Left lung (tissue), 10 donors: ENCODE measurements around the gene PHC2. TPM values are rescaled to one million over a fixed set of nuclear protein-coding genes. Genes with fewer than 3 reads are reported as not detected.

Experiments
- ATAC-seq: fragments of 200-7000 bp; cut with Tn5 transposase; one replicate; pipeline ENCODE4 v1.9.1; 2020; ENCODE audit warnings: moderate library complexity
- DNase-seq, 4 donors: peaks; one replicate each; pipeline ENCODE4 v3.0.0-alpha.2; 2013 to 2020
- H3K27ac ChIP-seq, 2 donors: fragments of 200-600 bp; sonication (generic) in 1 of 2; one replicate each; pipeline versions ENCODE4 v1.5.0 to v1.8.0; 2020 to 2021
- H3K27me3 ChIP-seq, 2 donors: fragments of 200-600 bp; sonication (generic) in 1 of 2; one replicate each; pipeline versions ENCODE4 v1.5.0 to v1.8.0; 2020 to 2021
- H3K36me3 ChIP-seq, 2 donors: fragments of 200-600 bp; sonication (generic) in 1 of 2; one replicate each; pipeline versions ENCODE4 v1.5.0 to v1.8.0; 2020 to 2021
- H3K4me1 ChIP-seq, 2 donors: fragments of 200-600 bp; one replicate each; pipeline ENCODE4 v1.8.0; 2021
- H3K4me3 ChIP-seq, 2 donors: fragments of 200-600 bp; sonication (generic) in 1 of 2; one replicate each; pipeline versions ENCODE4 v1.5.0 to v1.8.0; 2020 to 2021; ENCODE audit warnings: mild to moderate bottlenecking in 1 of 2
- H3K9me3 ChIP-seq, 2 donors: fragments of 200-600 bp; sonication (generic) in 1 of 2; one replicate each; pipeline versions ENCODE4 v1.5.0 to v1.8.0; 2020 to 2021
- intact Hi-C, 2 donors: fragments of 100-400 bp; cut with DNase I; formaldehyde crosslinking; loops; one replicate each; pipeline versions ENCODE4 v1.11.2 to v1.14.2; 2022
- polyA plus RNA-seq, 6 donors: library from polyadenylated mRNA; unstranded; fragments of 120-200 nt; gene quantifications; one replicate each; pipeline ENCODE4 v1.2.1, GENCODE V29; 2013; ENCODE audit not compliant: insufficient read length in 6 of 6
- total RNA-seq, 2 donors: library from RNA; stranded (reverse); fragmentation: NEBNext Ultra II Directional; extraction: Animal tissue kit (Norgen Biotek cat#: 25700); gene quantifications; one replicate each; pipeline ENCODE4 v1.2.1, GENCODE V29; 2021
- TF ChIP-seq, protein P1 (sequence below), 2 donors: fragments of 200-600 bp; sonication (generic) in 1 of 2; IDR thresholded peaks; one replicate each; pipeline versions ENCODE4 v1.5.0 to v1.8.0; 2021; ENCODE audit warnings: antibody characterized with exemption in 2 of 2
- donor health status: DM: no; HTN: yes; CAD: no.
- donor health status: DM: no; HTN: no; CAD: no.

PHC2 gene
- total and polyA plus RNA-seq, 8 donors, result 78.2 to 125 (median 83.0) TPM

DNA sequence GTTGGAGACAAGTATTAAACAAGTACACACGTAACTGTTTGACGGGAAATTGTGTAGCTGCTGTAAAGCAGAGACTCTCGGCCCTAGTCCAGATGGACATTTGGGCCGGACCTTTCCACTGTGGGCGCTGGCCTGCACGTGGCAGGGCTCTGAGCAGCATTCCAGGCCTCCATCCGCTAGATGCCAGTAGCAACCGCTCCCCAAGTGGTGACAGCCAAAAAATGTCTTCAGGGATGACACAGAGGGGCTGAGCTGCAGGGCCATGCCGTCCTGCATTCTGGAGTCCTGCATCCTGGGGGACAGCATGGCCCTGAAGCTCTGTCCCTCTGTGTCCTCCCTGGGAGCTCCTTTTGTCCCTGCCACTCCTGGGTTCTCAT is 134.8 kb downstream of the PHC2 start:
- no peak for ATAC-seq
- Histone ChIP-seq H3K27me3 (no peaks in the 10 kb centered on the region), H3K4me3 (no peak overlapping the region), H3K9me3 (no peaks in the 10 kb centered on the region), H3K4me1 (peaks cover 6 to 26% of the 10 kb centered on the region in 2 donors), H3K27ac (no peak overlapping the region), H3K36me3 (peaks cover 0 to 33% of the 10 kb centered on the region in 2 donors)
- intact Hi-C loops, result loop anchor here in 1 of 2 donors (5.0 kb wide), 2 partner anchors 71 to 171 kb away; no protein-coding TSS in a partner anchor
- TF ChIP-seq, protein P1, sequence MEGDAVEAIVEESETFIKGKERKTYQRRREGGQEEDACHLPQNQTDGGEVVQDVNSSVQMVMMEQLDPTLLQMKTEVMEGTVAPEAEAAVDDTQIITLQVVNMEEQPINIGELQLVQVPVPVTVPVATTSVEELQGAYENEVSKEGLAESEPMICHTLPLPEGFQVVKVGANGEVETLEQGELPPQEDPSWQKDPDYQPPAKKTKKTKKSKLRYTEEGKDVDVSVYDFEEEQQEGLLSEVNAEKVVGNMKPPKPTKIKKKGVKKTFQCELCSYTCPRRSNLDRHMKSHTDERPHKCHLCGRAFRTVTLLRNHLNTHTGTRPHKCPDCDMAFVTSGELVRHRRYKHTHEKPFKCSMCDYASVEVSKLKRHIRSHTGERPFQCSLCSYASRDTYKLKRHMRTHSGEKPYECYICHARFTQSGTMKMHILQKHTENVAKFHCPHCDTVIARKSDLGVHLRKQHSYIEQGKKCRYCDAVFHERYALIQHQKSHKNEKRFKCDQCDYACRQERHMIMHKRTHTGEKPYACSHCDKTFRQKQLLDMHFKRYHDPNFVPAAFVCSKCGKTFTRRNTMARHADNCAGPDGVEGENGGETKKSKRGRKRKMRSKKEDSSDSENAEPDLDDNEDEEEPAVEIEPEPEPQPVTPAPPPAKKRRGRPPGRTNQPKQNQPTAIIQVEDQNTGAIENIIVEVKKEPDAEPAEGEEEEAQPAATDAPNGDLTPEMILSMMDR (IDR thresholded peaks at IDR 0.05), result no peak
- peak in 1 of 4 donors; percentile 19 for DNase-seq

- intact Hi-C loops, result loop anchor here in 1 of 2 donors (5.0 kb wide), 2 partner anchors 72 to 172 kb away; no protein-coding TSS in a partner anchor
- Histone ChIP-seq H3K36me3 (peaks cover 0 to 33% of the 10 kb centered on the region in 2 donors), H3K9me3 (no peaks in the 10 kb centered on the region), H3K27ac (peak overlapping the region in 1 of 2 donors; percentile 33), H3K27me3 (no peaks in the 10 kb centered on the region), H3K4me3 (no peak overlapping the region), H3K4me1 (peaks cover 3 to 26% of the 10 kb centered on the region in 2 donors)
- DNase-seq (peak; percentile 76 to 97 (median 86)), ATAC-seq (peak; percentile 93)
- TF ChIP-seq, protein P1 (IDR thresholded peaks at IDR 0.05), result peak; percentile 94 to 100
These were observed 135.3 kb downstream of the PHC2 start for GRCh38 chr1:33295450-33296081.

DNA sequence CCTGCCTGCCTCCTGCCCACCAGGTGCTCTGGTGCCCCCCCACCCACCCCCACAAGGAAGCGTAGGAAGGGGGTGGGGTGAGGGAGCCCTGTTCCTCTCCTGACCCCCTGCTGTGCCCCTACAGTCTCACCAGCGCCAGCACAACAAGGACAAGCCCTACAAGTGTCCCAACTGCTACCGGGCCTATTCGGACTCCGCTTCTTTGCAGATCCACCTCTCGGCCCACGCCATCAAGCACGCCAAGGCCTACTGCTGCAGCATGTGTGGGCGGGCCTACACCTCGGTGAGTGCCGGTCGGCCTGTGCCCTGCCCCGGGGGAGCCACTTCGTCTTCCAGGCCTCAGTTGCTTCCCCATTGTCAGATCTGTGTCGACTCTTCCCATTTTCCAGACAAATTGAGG is 135.9 kb downstream of the PHC2 start:
- ATAC-seq, result no peak

DNA sequence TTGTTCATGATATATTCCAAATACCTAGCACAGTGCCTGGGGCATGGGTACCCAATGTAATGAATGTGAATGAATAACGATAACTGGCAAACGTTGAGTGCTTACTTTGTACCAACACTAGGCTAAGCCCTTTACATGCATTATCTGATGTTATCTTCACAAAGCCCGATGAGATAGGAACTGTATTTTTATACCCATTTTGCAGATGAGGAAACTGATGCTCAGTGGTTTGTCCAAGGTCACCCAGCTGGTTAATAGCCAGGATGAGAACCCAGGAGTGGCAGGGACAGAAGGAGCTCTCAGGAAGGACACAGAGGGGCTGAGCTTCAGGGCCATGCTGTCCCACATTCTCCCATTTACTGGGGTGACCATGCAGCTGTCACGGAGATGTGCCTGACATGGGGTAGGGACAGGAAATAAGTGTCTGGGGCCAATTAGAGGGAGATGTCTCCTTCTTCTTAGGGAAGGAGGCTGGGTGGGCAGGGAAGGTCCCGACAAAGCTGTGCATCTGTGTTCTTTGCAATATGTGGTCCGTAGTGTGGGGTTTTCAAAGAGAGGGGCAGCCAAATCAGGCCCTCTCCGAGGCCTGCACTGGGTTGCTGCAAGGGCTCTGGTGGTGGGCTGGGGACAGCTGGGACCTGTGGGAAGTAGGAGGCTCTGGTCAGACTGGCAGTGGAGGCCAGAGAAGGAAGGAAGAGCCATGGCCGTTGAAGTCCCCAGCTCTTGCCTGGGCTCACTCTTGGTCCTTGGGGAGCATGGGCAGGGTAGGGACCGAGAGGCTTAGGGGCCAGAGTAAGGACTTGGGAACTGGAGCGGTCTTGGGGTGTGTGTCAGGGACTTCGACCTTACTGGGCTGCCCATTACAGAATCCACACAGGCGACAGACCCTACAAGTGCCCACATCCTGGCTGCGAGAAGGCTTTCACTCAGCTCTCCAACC is 136.6 kb downstream of the PHC2 start:
- Histone ChIP-seq H3K4me3 (no peak overlapping the region), H3K36me3 (peaks cover 0 to 26% of the 10 kb centered on the region in 2 donors), H3K9me3 (no peaks in the 10 kb centered on the region), H3K4me1 (peaks cover 0 to 19% of the 10 kb centered on the region in 2 donors), H3K27ac (no peak overlapping the region), H3K27me3 (no peaks in the 10 kb centered on the region)
- TF ChIP-seq, protein P1 (IDR thresholded peaks at IDR 0.05), result no peak
- intact Hi-C loops, result loop anchor here in 1 of 2 donors (5.0 kb wide), 2 partner anchors 73 to 173 kb away; no protein-coding TSS in a partner anchor
- ATAC-seq (no peak), DNase-seq (peak in 1 of 4 donors; percentile 28)

More for the DNA sequence above, 135.9 kb downstream of the PHC2 start:
- intact Hi-C loops, result loop anchor here in 1 of 2 donors (5.0 kb wide), 2 partner anchors 72 to 172 kb away; no protein-coding TSS in a partner anchor
- Histone ChIP-seq H3K4me1 (peaks cover 0 to 20% of the 10 kb centered on the region in 2 donors), H3K27ac (peak overlapping the region in 1 of 2 donors; percentile 33), H3K9me3 (no peaks in the 10 kb centered on the region), H3K4me3 (no peak overlapping the region), H3K36me3 (peaks cover 0 to 33% of the 10 kb centered on the region in 2 donors), H3K27me3 (no peaks in the 10 kb centered on the region)
- DNase-seq, result no peak
- TF ChIP-seq, protein P1 (IDR thresholded peaks at IDR 0.05), result no peak
